ENCODE results near the gene ESRRG.

Gene ESRRG

GRCh38 chr1:216679108-216679507 is 44.1 kb downstream of the ESRRG start:
- no peaks in the 10 kb centered on the region for H3K9me2 ChIP-seq (replicated peaks; ENCODE audit: insufficient read depth, low read length)
- no peaks in the 10 kb centered on the region for H3K79me2 ChIP-seq (ENCODE audit: insufficient read depth, low read length)
- no peaks in the 10 kb centered on the region for H3K9me3 ChIP-seq (ENCODE audit: insufficient read depth, low read length)
- H3K4me2 ChIP-seq (ENCODE audit: low read depth, low read length, poor library complexity, severe bottlenecking) = no peak overlapping the region
- no peak overlapping the region for H3K4me3 ChIP-seq (ENCODE audit: insufficient read depth, low read length, poor library complexity, severe bottlenecking)
- no peaks in the 10 kb centered on the region for H3K27me3 ChIP-seq (ENCODE audit: low read length)
- H2AFZ ChIP-seq (ENCODE audit: low read depth, low read length, severe bottlenecking) = no peak overlapping the region
- no peak overlapping the region for H3K9ac ChIP-seq (ENCODE audit: low read length)
- no peak overlapping the region for H3K27ac ChIP-seq (ENCODE audit: low read depth, low read length)
- no peaks in the 10 kb centered on the region for H3K36me3 ChIP-seq (ENCODE audit: low read length)
- no peaks in the 10 kb centered on the region for H4K20me1 ChIP-seq (ENCODE audit: low read depth, low read length)
- no peaks in the 10 kb centered on the region for H3F3A ChIP-seq (ENCODE audit: insufficient read depth)
- TF ChIP-seq CTCF (IDR thresholded peaks at IDR 0.05; ENCODE audit: insufficient read depth, low read length, poor library complexity, severe bottlenecking) (no peak), EZH2phosphoT487 (conservative IDR thresholded peaks at IDR 0.05; ENCODE audit: low read length) (no peak)

- Histone ChIP-seq H3K4me2 (ENCODE audit: low read depth, low read length, poor library complexity, severe bottlenecking) (no peak overlapping the region), H3K27ac (ENCODE audit: low read depth, low read length) (no peak overlapping the region), H3K79me2 (ENCODE audit: insufficient read depth, low read length) (no peaks in the 10 kb centered on the region), H3K36me3 (ENCODE audit: low read length) (no peaks in the 10 kb centered on the region), H4K20me1 (ENCODE audit: low read depth, low read length) (no peaks in the 10 kb centered on the region), H2AFZ (ENCODE audit: low read depth, low read length, severe bottlenecking) (no peak overlapping the region), H3K4me3 (ENCODE audit: insufficient read depth, low read length, poor library complexity, severe bottlenecking) (no peak overlapping the region), H3K9ac (ENCODE audit: low read length) (no peak overlapping the region), H3F3A (ENCODE audit: insufficient read depth) (no peaks in the 10 kb centered on the region), H3K9me2 (replicated peaks; ENCODE audit: insufficient read depth, low read length) (no peaks in the 10 kb centered on the region), H3K27me3 (ENCODE audit: low read length) (no peaks in the 10 kb centered on the region; the same call in 1 of the 2 replicates), H3K9me3 (ENCODE audit: insufficient read depth, low read length) (no peaks in the 10 kb centered on the region)
- TF ChIP-seq EZH2phosphoT487 (conservative IDR thresholded peaks at IDR 0.05; ENCODE audit: low read length) (no peak), CTCF (IDR thresholded peaks at IDR 0.05; ENCODE audit: insufficient read depth, low read length, poor library complexity, severe bottlenecking) (no peak)
Observed at GRCh38 chr1:216670118-216670883, 52.9 kb downstream of the ESRRG start.

GRCh38 chr1:216666441-216666840 is 56.8 kb downstream of the ESRRG start:
- no peak overlapping the region for H3K27ac ChIP-seq (ENCODE audit: low read depth, low read length)
- no peaks in the 10 kb centered on the region; the same call in 1 of the 2 replicates for H3K27me3 ChIP-seq (ENCODE audit: low read length)
- H3K9me2 ChIP-seq (replicated peaks; ENCODE audit: insufficient read depth, low read length) = no peaks in the 10 kb centered on the region
- H3K36me3 ChIP-seq (ENCODE audit: low read length) = no peaks in the 10 kb centered on the region
- no peaks in the 10 kb centered on the region for H3F3A ChIP-seq (ENCODE audit: insufficient read depth)
- H3K9ac ChIP-seq (ENCODE audit: low read length) = no peak overlapping the region
- H3K4me3 ChIP-seq (ENCODE audit: insufficient read depth, low read length, poor library complexity, severe bottlenecking) = no peak overlapping the region
- H2AFZ ChIP-seq (ENCODE audit: low read depth, low read length, severe bottlenecking) = no peak overlapping the region
- TF ChIP-seq EZH2phosphoT487 (conservative IDR thresholded peaks at IDR 0.05; ENCODE audit: low read length) = no peak
- no peak for TF ChIP-seq CTCF (IDR thresholded peaks at IDR 0.05; ENCODE audit: insufficient read depth, low read length, poor library complexity, severe bottlenecking)
- H3K4me2 ChIP-seq (ENCODE audit: low read depth, low read length, poor library complexity, severe bottlenecking) = no peak overlapping the region
- no peaks in the 10 kb centered on the region for H3K9me3 ChIP-seq (ENCODE audit: insufficient read depth, low read length)
- no peaks in the 10 kb centered on the region for H4K20me1 ChIP-seq (ENCODE audit: low read depth, low read length)
- H3K79me2 ChIP-seq (ENCODE audit: insufficient read depth, low read length) = no peaks in the 10 kb centered on the region
